ENCODE measurements around the gene DPCD.
A peak's percentile ranks its signal among the peaks of the same experiment; 100 is the strongest.

Gene DPCD

GRCh38 chr10:101649525-101650085, 61.5 kb downstream of the DPCD start:
- H3K4me3 ChIP-seq (replicated peaks; ENCODE audit: low read depth, low read length) = no peak overlapping the region
- DNase-seq (ENCODE audit: extremely low read depth, low read depth) = no peak
- TF ChIP-seq CTCF (IDR thresholded peaks at IDR 0.05; ENCODE audit: low read depth, low read length, missing control alignments) = no peak

GRCh38 chr10:101650863-101651262, 62.7 kb downstream of the DPCD start:
- TF ChIP-seq CTCF (IDR thresholded peaks at IDR 0.05; ENCODE audit: low read depth, low read length, missing control alignments) = no peak
- DNase-seq (ENCODE audit: extremely low read depth, low read depth) = no peak
- H3K4me3 ChIP-seq (replicated peaks; ENCODE audit: low read depth, low read length) = no peak overlapping the region

GRCh38 chr10:101651336-101651735, 63.2 kb downstream of the DPCD start:
- H3K4me3 ChIP-seq (replicated peaks; ENCODE audit: low read depth, low read length) = no peak overlapping the region
- no peak for TF ChIP-seq CTCF (IDR thresholded peaks at IDR 0.05; ENCODE audit: low read depth, low read length, missing control alignments)
- no peak for DNase-seq (ENCODE audit: extremely low read depth, low read depth)

- no peak for TF ChIP-seq CTCF (IDR thresholded peaks at IDR 0.05; ENCODE audit: low read depth, low read length, missing control alignments)
- no peak overlapping the region for H3K4me3 ChIP-seq (replicated peaks; ENCODE audit: low read depth, low read length)
- no peak for DNase-seq (ENCODE audit: extremely low read depth, low read depth)
These were observed 65.4 kb downstream of the DPCD start for GRCh38 chr10:101653536-101653935.

GRCh38 chr10:101655570-101655969, 67.4 kb downstream of the DPCD start:
- no peak for TF ChIP-seq CTCF (IDR thresholded peaks at IDR 0.05; ENCODE audit: low read depth, low read length, missing control alignments)
- DNase-seq (ENCODE audit: extremely low read depth, low read depth) = peak; percentile 2
- H3K4me3 ChIP-seq (replicated peaks; ENCODE audit: low read depth, low read length) = no peak overlapping the region

GRCh38 chr10:101656890-101657289, 68.8 kb downstream of the DPCD start:
- no peak for TF ChIP-seq CTCF (IDR thresholded peaks at IDR 0.05; ENCODE audit: low read depth, low read length, missing control alignments)
- no peak for DNase-seq (ENCODE audit: extremely low read depth, low read depth)
- H3K4me3 ChIP-seq (replicated peaks; ENCODE audit: low read depth, low read length) = no peak overlapping the region

- H3K4me3 ChIP-seq (replicated peaks; ENCODE audit: low read depth, low read length) = no peak overlapping the region
- TF ChIP-seq CTCF (IDR thresholded peaks at IDR 0.05; ENCODE audit: low read depth, low read length, missing control alignments) = no peak
- no peak for DNase-seq (ENCODE audit: extremely low read depth, low read depth)
These were observed 70.9 kb downstream of the DPCD start for GRCh38 chr10:101658975-101659374.
